ENCODE data around the gene BLOC1S5. TPM values are rescaled to one million over a fixed set of nuclear protein-coding genes. Genes with fewer than 3 reads are reported as not detected.

BLOC1S5 gene, protein sequence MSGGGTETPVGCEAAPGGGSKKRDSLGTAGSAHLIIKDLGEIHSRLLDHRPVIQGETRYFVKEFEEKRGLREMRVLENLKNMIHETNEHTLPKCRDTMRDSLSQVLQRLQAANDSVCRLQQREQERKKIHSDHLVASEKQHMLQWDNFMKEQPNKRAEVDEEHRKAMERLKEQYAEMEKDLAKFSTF
- 21.0 and 24.9 TPM in 2 replicates for total RNA-seq (2014; rRNA removed; shearing (Covaris generic); ENCODE audit: low replicate concordance)

- Histone ChIP-seq H3K9me2 (replicated peaks; ENCODE audit: insufficient read depth, low read length) (peaks cover 9% of the 10 kb centered on the region; the same call in 1 of the 2 replicates), H2AFZ (ENCODE audit: low read length) (peak within 1 kb of the TSS; percentile 97), H3K4me3 (ENCODE audit: low read length) (peak within 1 kb of the TSS; percentile 94), H3K27me3 (ENCODE audit: low read length) (no peaks in the 10 kb centered on the region), H3K4me2 (ENCODE audit: low read depth, low read length, poor library complexity, severe bottlenecking) (peak within 1 kb of the TSS; percentile 98), H4K20me1 (ENCODE audit: insufficient read depth, low read depth, low read length) (no peaks in the 10 kb centered on the region), H3K27ac (ENCODE audit: low read length) (peak within 1 kb of the TSS; percentile 57), H3K36me3 (ENCODE audit: insufficient read depth, low read length) (peaks cover 16% of the 10 kb centered on the region; the same call in 1 of the 2 replicates), H3K9ac (ENCODE audit: low read length) (peak within 1 kb of the TSS; percentile 94), H3K79me2 (ENCODE audit: low read length) (peaks cover 31% of the 10 kb centered on the region), H3K9me3 (ENCODE audit: low read length) (no peaks in the 10 kb centered on the region), H3K4me1 (ENCODE audit: low read length) (peaks cover 34% of the 10 kb centered on the region)
- peak; percentile 99 for DNase-seq
Measured at GRCh38 chr6:8063761-8064637, at the start of gene BLOC1S5. Gene BLOC1S5 (minus strand): TSS chr6:8064389. CDS start chr6:8064376, 13 bp downstream.

DNA sequence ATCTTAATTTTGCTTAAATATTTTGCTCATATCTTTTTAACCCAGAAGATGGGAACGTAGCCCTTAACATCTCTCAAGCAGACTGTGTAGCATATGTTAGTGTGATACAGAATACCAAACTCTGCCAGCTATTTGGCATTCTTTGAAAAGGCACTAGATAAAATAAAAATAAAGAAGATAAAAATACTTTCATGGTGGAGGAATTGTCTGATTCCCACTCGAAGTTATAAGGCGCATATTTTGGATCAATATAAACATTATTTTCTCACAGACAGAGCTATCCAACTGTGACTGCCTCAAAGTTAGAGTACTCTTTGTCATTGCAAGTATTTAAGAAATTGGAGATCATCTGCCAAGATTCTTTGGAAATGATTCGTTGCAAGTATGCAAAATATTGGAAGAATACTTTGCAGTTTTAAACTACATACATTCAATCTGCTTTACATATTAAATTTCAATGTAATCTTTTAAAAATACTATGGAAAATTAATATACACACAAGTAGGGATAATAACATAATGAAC is 49.0 kb upstream of the BLOC1S5 start:
- no peak overlapping the region for H3K4me2 ChIP-seq (ENCODE audit: low read depth, low read length, poor library complexity, severe bottlenecking)

DNA sequence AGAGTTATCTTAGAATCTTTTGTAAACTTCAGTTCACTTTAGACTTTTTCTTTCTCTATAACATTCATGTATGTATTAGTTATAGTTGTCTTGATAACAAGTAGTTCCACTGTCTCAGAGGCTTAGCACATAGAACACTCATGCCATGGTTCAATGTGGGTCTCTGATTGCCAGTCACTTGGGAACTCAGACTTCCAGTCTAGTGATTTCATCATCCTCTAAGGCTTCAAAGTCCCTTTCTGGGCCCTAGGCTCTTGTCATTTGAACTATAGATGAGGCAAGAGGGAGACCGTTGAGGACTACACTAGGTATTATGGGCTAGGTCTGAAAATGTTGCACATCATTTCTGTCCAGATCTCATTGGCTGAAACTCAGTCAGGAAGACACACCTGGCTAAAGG is 46.5 kb upstream of the BLOC1S5 start:
- Histone ChIP-seq H3K4me2 (ENCODE audit: low read depth, low read length, poor library complexity, severe bottlenecking) (no peak overlapping the region), H3K9ac (ENCODE audit: low read length) (no peak overlapping the region), H3K9me3 (ENCODE audit: low read length) (no peaks in the 10 kb centered on the region), H3K4me1 (ENCODE audit: low read length) (no peaks in the 10 kb centered on the region), H3K4me3 (ENCODE audit: low read length) (no peak overlapping the region), H3K79me2 (ENCODE audit: low read length) (no peaks in the 10 kb centered on the region), H2AFZ (ENCODE audit: low read length) (no peak overlapping the region), H4K20me1 (ENCODE audit: insufficient read depth, low read depth, low read length) (no peaks in the 10 kb centered on the region), H3K27ac (ENCODE audit: low read length) (no peak overlapping the region), H3K9me2 (replicated peaks; ENCODE audit: insufficient read depth, low read length) (no peaks in the 10 kb centered on the region), H3K36me3 (ENCODE audit: insufficient read depth, low read length) (no peaks in the 10 kb centered on the region), H3K27me3 (ENCODE audit: low read length) (no peaks in the 10 kb centered on the region)
- no peak for DNase-seq

More for the DNA sequence above, 49.0 kb upstream of the BLOC1S5 start:
- no peak overlapping the region for H3K4me3 ChIP-seq (ENCODE audit: low read length)
- no peak for DNase-seq
- no peaks in the 10 kb centered on the region for H4K20me1 ChIP-seq (ENCODE audit: insufficient read depth, low read depth, low read length)
- no peaks in the 10 kb centered on the region for H3K9me2 ChIP-seq (replicated peaks; ENCODE audit: insufficient read depth, low read length)
- no peaks in the 10 kb centered on the region for H3K4me1 ChIP-seq (ENCODE audit: low read length)
- H3K36me3 ChIP-seq (ENCODE audit: insufficient read depth, low read length): no peaks in the 10 kb centered on the region
- no peaks in the 10 kb centered on the region for H3K27me3 ChIP-seq (ENCODE audit: low read length)
- no peak overlapping the region for H3K9ac ChIP-seq (ENCODE audit: low read length)
- no peaks in the 10 kb centered on the region for H3K9me3 ChIP-seq (ENCODE audit: low read length)
- no peaks in the 10 kb centered on the region for H3K79me2 ChIP-seq (ENCODE audit: low read length)
- no peak overlapping the region for H3K27ac ChIP-seq (ENCODE audit: low read length)
- no peak overlapping the region for H2AFZ ChIP-seq (ENCODE audit: low read length)

- H3K4me2 ChIP-seq (ENCODE audit: low read depth, low read length, poor library complexity, severe bottlenecking): no peak overlapping the region
- H3K27ac ChIP-seq (ENCODE audit: low read length): no peak overlapping the region
- H3K27me3 ChIP-seq (ENCODE audit: low read length): no peaks in the 10 kb centered on the region
- H3K36me3 ChIP-seq (ENCODE audit: insufficient read depth, low read length): no peaks in the 10 kb centered on the region
- H3K79me2 ChIP-seq (ENCODE audit: low read length): no peaks in the 10 kb centered on the region
- no peak overlapping the region for H2AFZ ChIP-seq (ENCODE audit: low read length)
- no peaks in the 10 kb centered on the region for H4K20me1 ChIP-seq (ENCODE audit: insufficient read depth, low read depth, low read length)
- no peaks in the 10 kb centered on the region for H3K9me3 ChIP-seq (ENCODE audit: low read length)
- no peak for DNase-seq
- H3K4me1 ChIP-seq (ENCODE audit: low read length): no peaks in the 10 kb centered on the region
- H3K9ac ChIP-seq (ENCODE audit: low read length): no peak overlapping the region
- no peaks in the 10 kb centered on the region for H3K9me2 ChIP-seq (replicated peaks; ENCODE audit: insufficient read depth, low read length)
- H3K4me3 ChIP-seq (ENCODE audit: low read length): no peak overlapping the region
Measured at GRCh38 chr6:8110117-8110721, 46.0 kb upstream of the BLOC1S5 start.

GRCh38 chr6:8108759-8109539 is 44.8 kb upstream of the BLOC1S5 start:
- Histone ChIP-seq H3K4me2 (ENCODE audit: low read depth, low read length, poor library complexity, severe bottlenecking) (no peak overlapping the region), H2AFZ (ENCODE audit: low read length) (no peak overlapping the region)

GRCh38 chr6:8108031-8108660 is 44.0 kb upstream of the BLOC1S5 start:
- Histone ChIP-seq H3K27ac (ENCODE audit: low read length) (no peak overlapping the region), H3K9me3 (ENCODE audit: low read length) (no peaks in the 10 kb centered on the region), H3K4me1 (ENCODE audit: low read length) (no peaks in the 10 kb centered on the region), H3K9me2 (replicated peaks; ENCODE audit: insufficient read depth, low read length) (no peaks in the 10 kb centered on the region), H3K4me3 (ENCODE audit: low read length) (no peak overlapping the region), H3K9ac (ENCODE audit: low read length) (no peak overlapping the region), H3K79me2 (ENCODE audit: low read length) (no peaks in the 10 kb centered on the region), H4K20me1 (ENCODE audit: insufficient read depth, low read depth, low read length) (no peaks in the 10 kb centered on the region), H3K27me3 (ENCODE audit: low read length) (no peaks in the 10 kb centered on the region), H2AFZ (ENCODE audit: low read length) (no peak overlapping the region), H3K4me2 (ENCODE audit: low read depth, low read length, poor library complexity, severe bottlenecking) (no peak overlapping the region), H3K36me3 (ENCODE audit: insufficient read depth, low read length) (no peaks in the 10 kb centered on the region)
- DNase-seq: no peak

More at GRCh38 chr6:8108759-8109539, 44.8 kb upstream of the BLOC1S5 start:
- Histone ChIP-seq H3K9me2 (replicated peaks; ENCODE audit: insufficient read depth, low read length) (no peaks in the 10 kb centered on the region), H3K27ac (ENCODE audit: low read length) (no peak overlapping the region), H3K4me1 (ENCODE audit: low read length) (no peaks in the 10 kb centered on the region), H4K20me1 (ENCODE audit: insufficient read depth, low read depth, low read length) (no peaks in the 10 kb centered on the region), H3K36me3 (ENCODE audit: insufficient read depth, low read length) (no peaks in the 10 kb centered on the region), H3K4me3 (ENCODE audit: low read length) (no peak overlapping the region), H3K79me2 (ENCODE audit: low read length) (no peaks in the 10 kb centered on the region), H3K9me3 (ENCODE audit: low read length) (no peaks in the 10 kb centered on the region), H3K9ac (ENCODE audit: low read length) (no peak overlapping the region), H3K27me3 (ENCODE audit: low read length) (no peaks in the 10 kb centered on the region)
- DNase-seq: no peak

- no peaks in the 10 kb centered on the region for H3K36me3 ChIP-seq (ENCODE audit: insufficient read depth, low read length)
- no peak overlapping the region for H3K4me3 ChIP-seq (ENCODE audit: low read length)
- H3K4me1 ChIP-seq (ENCODE audit: low read length): peaks cover 6% of the 10 kb centered on the region
- no peak overlapping the region for H3K27ac ChIP-seq (ENCODE audit: low read length)
- H3K79me2 ChIP-seq (ENCODE audit: low read length): peaks cover 13% of the 10 kb centered on the region
- no peak overlapping the region for H3K4me2 ChIP-seq (ENCODE audit: low read depth, low read length, poor library complexity, severe bottlenecking)
- H3K27me3 ChIP-seq (ENCODE audit: low read length): no peaks in the 10 kb centered on the region
- H2AFZ ChIP-seq (ENCODE audit: low read length): no peak overlapping the region
- H3K9ac ChIP-seq (ENCODE audit: low read length): no peak overlapping the region
- H3K9me2 ChIP-seq (replicated peaks; ENCODE audit: insufficient read depth, low read length): no peaks in the 10 kb centered on the region
- H4K20me1 ChIP-seq (ENCODE audit: insufficient read depth, low read depth, low read length): no peaks in the 10 kb centered on the region
- no peaks in the 10 kb centered on the region for H3K9me3 ChIP-seq (ENCODE audit: low read length)
- no peak for DNase-seq
Measured at GRCh38 chr6:8105791-8106190, 41.6 kb upstream of the BLOC1S5 start.

Data from Karpas-422 (cell line).